HG03159 (cell line): Measurements from ENCODE around the gene EVA1C.
"Not testable (repeated sequence)": the region's sequence is repeated elsewhere in the genome, so short reads cannot be mapped to it uniquely, and the experiment has no call there.

ENCODE experiments used
- ATAC-seq: cut with Tn5 transposase; IDR thresholded peaks from one replicate; pipeline ENCODE4 v1.9.1; 2021; ENCODE audit warnings: mild to moderate bottlenecking, moderate library complexity; ENCODE audit not compliant: unreplicated experiment

Gene EVA1C

DNA sequence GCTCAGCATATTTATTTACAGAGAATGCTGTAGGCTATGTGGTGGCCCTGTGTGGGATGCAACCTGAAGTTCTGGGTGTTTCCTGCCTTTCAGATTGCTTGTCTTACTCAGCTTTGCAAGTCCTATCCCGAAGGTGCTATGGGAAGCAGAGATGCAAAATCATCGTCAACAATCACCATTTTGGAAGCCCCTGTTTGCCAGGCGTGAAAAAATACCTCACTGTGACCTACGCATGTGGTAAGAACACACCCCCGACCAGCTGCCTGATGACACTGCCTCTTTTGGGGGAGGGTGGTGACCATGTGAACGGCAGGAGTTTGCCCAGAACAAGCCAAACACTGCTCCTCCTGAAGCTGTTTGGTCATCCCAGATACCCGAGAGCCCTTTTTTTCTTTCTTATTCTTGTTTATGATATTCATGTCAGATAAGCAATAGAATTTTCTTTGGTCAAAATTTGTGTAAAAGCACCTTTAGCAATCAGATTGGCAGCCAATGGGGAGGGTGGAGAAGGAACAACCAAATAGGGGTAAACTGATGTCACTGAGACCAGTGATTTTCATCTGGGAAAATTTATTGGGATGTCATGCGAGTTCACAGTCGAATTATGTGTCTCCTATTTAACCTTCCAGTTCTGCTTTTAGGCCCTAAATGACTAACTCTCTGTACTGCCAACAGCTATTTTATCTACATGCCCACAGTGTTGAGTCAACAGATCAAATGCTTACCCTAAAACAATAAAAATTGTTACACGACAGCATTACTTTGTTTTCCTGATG lies 82.6 kb downstream of the EVA1C start:
- ATAC-seq: no peak

DNA sequence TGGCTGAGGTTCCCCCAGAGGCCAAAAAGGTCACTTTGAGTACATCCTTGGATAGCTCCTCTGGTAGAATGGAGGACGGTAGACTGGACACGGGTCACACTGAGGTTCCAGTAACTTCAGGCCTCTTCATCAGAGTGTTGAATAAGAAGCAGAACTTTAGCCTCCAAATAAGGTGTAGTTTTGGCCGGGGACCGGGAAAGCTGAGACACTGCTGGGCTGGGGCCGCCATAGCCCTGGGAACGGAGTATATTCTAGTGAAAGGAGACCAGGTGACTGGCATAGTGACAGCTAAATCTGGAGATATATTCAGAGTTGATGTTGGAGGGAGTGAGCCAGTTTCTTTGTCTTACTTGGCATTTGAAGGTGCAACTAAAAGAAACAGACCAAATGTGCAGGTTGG lies 84.1 kb downstream of the EVA1C start:
- ATAC-seq: no peak

DNA sequence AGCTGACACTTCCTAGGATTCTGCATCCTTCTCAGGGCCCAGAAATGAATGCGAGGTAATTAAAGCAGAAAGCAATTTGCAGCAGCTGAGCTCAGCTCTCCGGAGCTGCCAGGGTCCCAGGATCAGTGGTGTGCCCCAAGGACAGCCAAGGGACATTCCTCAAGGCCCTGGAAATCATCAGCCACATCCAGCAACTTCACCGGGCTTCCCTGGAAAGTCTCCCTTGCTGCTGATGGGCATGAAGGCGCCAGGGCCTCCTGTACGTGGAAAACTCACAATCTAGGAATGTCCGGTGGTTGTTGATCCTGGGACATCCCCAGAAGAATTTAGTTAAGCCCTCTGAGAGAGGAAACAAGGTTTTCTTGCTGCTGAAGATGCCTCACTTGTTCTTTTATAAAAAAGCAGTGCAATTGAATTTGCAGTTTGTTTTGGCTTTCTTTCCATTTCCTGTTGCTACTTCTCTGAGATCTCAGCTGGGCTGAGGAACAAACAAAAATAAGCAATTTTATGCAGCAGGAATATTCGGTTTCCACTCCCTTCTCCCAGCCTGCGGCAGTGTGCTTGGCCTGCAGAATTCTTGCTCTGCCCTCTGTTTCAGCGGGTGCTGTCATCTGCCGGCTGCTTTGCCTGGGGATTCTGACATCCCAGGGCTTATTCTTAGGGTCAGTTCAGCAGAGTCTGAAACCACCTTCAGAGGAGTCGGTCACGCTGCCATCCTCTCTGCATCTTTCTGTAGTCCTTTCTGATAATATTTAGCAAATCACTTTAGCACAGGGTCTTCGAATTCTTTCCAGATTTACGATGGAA lies 86.9 kb downstream of the EVA1C start:
- no peak for ATAC-seq

DNA sequence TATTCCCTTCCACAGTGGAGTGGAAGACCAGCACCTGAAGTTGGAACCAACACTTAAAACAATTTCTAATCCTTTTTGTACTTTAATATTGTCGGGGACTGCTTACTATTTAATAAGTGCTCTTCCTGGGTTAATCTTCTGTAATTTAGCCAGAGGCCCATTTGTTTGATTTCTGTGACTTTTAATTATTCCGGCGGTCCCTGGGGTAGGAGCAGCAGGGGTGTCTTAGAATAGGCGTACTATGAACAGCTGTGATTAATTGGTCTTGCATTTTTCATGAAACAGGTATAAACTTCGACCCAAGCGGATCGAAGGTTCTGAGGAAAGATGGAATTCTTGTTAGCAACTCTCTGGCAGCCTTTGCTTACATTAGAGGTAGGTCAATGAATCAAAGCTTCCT lies 91.1 kb downstream of the EVA1C start:
- ATAC-seq: not testable (repeated sequence)

DNA sequence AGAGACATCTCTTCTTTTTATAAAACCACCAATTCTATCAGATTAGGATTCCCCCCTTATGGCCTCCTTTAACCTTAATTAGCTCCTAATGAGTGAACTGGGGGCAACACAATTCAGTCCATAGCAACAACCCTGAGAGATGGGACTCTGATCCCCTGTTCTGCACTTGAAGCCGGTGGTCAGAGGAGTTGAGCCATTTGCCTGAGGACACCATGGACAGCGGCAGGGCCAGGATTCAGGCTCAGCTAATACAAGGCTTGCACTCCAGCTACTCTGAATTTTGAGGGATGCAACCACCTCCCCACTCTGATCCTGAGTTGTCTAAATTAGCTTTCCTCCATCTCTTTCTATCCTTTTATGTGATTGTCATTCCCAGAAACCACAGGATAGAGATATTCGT lies 93.3 kb downstream of the EVA1C start:
- ATAC-seq: not testable (repeated sequence)

DNA sequence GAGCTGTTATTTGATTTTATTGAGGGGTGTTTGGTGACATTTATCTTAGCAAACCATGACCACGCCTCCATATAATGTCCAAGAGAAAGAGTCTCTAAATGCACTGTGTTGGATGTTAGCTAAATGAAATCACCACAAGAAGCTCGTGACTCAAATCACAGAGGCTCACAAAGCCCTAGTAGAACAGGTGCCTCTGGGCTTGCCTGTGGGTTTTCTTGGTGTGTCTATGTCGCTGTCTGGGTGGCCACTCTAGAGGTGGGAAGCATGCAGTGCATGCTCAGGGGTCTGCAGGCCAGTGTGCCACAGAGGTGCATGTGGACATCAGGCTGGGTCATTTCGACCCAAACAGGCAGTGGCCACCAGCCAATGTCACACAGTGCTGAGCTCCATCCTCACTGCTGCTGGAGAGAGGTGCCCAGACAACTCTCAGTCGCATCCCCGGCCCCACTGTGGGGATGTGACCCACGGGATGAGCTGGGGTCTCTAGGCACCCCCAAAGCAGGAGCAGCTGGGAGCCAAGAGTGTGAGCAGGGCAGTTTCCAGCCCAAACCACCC lies 94.0 kb downstream of the EVA1C start:
- not testable (repeated sequence) for ATAC-seq

DNA sequence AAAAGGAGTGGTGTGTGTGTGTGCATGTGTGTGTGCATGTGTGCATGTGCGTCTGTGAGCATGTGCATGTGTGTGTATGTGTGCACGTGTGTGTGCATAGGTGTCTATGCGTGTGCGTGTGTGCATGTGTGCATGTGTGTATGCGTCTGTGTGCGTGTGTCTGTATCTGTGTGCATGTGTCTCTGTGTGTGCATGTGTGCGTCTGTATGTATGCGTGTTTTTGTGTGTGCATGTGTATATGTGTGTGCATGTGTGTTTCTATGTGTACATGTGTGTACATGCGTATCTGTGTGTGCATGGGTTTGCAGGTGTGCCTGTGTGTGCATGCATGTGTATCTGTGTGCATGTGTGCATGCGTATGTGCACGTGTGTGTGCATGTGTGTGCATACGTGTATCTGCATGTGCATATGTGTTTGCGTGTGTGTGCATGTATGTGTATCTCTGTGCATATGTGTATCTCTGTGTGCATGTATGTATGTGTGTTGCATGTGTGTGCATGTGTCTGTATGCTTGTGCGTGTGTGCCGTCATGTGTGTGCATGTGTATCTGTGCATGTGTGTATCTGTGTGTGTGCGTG lies 94.9 kb downstream of the EVA1C start:
- no peak for ATAC-seq

DNA sequence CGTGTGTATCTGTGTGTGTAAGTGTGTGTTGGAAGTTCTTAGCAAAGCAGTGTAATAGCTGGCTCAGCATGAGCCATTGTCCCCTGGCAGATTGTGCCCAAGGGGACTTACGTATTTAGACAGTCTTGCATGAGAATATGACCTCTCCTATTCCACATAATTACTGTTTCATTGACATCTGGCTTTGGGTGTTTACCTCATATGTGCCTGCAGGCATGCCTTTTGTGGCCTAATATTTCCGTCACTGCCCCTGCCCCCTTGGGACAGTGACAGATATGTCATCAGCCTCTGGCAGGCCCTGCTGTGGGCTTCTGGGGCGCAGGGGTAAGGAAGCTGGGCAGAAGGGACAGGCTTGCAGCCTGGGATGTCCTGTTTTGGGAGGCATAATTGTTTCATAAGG lies 95.5 kb downstream of the EVA1C start:
- not testable (repeated sequence) for ATAC-seq

DNA sequence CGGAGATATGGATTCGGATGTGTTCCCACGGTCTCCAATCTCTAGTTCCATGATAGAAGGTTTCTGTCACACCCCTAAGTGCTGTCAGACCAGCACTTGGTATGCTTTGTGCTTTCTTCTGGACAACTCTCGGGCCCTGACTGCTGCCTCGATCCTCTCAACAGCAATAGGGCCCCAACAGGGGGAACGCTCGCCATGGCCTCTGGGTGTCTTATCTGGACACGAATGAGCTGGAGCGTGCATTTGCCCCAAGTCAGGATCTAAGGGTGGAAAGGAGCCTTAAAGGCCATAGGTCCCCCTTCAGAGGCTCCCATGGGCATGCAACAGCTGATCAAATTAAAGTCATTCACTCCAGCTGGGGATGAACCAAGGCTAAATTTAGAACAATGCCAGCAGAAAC lies 96.1 kb downstream of the EVA1C start:
- ATAC-seq: no peak

DNA sequence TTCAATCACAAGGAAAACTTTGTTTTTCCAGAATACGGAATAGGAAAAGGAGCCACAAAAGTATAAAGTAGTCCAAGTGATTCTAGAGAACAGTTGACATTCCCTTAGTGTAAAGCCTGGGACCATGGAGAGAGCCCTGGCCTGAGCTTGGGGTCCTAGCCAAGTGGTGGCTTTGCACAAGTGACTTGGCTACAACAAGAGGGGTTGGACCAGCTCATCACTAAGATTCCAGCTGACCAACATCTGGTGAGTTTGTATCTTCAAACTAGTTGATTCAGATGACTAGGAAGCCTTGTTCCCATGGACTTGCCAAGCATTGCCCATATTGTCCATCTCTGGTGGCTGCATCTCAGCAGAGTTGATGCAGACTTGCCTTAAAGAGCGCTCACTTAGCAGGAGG lies 96.5 kb downstream of the EVA1C start:
- ATAC-seq: not testable (repeated sequence)

DNA sequence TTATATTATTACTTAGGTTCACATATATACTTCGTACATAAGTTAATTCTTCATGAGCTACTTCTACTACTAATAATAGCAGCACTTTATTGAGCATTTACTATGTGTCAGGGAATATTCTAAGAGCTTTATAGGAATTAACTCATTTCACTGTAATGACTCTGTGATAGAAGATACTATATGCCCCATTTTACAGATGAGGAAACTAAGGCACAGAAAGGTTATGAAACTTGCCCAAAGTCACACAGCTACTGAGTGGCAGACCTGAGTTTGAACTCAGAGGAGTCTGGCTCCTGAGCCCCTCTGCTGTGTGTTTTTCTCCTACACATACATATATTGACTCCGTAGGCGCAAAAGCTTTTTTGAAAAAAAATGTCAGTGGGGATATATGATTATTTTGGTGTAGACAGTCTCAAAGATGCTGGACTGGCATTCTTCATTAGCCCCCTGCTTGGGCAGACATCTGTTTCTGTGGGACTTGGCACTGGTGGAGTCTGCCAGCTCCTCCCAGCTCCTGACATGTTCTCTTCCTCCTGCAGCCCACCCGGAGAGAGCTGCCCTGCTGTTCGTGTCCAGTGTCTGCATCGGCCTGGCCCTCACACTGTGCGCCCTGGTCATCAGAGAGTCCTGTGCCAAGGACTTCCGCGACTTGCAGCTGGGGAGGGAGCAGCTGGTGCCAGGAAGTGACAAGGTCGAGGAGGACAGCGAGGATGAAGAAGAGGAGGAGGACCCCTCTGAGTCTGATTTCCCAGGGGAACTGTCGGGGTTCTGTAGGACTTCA lies 102.0 kb downstream of the EVA1C start:
- ATAC-seq: no peak

DNA sequence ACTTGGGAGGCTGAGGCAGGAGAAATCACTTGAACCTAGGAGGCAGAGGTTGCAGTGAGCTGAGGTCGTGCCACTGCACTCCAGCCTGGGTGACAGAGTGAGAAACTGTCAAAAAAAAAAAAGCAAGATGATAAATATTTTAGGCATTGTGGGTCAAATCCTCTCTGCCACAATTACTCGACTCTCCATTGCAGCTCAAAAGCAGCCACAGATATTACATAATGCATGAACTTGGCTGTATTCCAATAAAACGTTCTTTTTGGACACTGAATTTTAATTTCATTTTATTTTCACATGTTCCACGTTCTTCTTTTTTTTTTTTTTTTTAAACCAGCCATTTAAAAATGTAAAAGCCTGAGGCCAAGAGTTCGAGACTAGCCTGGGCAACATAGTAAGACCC lies 103.4 kb downstream of the EVA1C start:
- ATAC-seq: no peak

DNA sequence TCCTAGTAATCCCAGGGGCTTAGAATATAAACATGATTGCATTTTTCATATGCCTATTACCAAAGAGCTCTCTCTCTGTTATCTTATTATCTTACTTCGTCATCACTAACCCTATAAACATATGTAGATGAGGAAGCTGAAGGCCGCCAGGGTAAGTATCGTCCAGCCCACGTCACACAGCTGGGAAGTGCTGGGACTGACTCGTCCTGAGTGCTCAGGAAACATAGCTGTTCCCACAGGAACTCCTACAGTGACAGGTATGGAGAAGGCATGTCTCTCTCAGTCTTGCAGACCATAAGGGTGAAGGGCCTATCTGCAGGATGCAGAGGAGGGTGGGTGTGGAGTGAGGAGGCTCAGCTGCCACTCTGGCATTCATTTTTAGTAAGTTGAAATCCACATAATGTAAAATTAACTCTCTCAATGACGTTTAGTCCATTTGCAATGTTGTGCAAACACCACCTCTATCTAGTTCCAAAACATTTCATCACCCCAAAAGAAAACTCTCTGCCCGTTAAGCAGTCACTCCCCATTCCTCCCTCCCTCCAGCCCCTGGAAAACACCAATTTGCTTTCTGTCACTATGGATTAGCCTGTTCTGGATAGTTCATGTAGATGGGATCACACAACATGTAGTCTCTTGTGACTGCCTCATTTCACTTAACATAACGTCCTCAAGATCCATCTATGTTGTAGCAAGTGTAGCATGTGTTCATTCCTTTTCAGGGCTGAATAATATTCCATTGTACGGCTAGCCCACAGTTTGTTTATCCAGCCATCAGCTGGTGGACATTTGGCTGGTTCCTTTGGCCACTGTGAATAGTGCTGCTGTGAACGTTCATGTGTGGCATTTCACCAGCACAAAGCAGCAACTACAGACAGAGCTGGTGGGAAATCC lies 104.5 kb downstream of the EVA1C start:
- ATAC-seq: no peak

DNA sequence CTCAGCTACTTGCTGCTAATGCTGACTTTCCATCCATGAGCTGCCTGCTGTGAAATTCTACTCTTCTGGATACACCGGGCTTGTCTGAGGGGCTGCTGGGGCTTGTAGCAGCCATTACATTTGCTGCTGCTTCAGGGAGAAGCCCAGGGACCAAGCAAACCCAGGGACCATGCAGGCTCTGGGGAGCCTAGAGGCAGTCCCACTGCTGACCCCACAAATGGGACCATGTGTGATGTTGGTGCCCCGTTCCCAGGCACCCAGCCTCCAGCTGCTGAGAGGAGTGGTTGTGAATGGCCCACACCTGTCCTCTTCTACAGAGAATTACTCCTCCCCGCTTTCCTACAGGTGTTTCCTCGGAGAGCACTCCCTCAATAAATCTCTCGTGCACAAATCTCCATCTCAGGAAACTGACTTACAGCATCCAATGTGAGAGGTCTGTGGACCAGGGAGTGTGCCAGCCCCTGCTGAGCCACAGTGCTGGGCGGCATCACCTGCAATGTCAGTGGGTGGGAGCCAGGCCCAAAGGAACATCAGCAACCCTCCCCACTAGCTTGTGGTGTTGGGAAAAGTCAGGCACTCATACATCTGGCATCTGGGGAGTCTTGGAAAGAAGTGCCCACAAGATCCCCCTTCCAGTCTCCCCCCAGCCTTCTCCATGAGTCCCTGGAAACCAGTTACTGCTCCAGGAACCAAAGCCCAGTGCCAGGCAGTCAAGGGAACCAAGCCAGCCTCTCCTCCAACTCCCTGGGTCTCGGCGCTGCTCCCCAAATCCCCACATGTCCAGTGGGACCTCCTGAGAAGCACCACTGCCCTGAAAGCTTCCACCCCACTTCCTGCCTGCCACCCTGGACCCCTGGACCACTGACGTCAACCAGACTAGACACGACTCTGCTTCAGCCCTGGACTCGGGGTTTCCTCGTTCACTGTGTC lies 107.7 kb downstream of the EVA1C start:
- no peak for ATAC-seq

DNA sequence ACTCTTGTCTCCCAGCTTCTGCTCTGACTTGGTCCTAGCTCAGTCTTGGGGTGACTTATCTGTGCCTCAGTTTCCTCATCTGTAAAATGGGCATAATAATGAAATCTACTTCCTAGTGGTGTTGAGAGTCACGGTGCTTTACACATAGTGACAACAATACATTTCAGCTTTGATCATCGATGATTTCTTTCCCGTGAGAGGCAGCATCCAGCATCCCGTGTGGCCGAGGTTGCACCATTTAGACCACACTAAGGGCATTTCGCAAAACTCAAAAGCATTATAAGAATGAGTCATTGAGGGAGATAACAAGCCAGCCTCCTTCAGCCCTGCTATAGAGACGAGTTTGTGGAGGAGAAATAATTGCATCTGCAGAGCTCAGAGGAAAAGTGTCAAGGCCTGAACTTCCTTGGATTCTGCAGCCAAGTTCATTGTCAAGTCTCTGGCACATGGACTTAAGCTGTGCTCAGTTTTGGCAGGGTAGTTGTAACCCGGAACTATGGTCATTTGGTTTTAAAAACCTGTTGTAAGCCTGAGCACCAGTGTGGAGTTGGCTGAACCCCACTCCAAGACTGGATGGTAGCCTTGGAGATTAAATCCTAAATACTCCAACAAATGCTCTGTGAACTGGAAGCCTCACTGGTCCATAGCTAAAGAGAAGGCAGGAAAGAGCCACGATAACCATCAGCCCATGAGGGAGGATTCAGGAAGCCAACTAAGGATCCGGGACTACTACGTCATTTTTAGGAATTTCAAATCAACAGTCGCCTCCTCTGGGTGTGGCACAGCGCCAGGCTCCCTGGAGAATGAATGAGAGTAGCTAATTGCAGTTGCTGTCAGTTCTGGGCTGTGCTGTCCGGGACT lies 108.6 kb downstream of the EVA1C start:
- no peak for ATAC-seq

DNA sequence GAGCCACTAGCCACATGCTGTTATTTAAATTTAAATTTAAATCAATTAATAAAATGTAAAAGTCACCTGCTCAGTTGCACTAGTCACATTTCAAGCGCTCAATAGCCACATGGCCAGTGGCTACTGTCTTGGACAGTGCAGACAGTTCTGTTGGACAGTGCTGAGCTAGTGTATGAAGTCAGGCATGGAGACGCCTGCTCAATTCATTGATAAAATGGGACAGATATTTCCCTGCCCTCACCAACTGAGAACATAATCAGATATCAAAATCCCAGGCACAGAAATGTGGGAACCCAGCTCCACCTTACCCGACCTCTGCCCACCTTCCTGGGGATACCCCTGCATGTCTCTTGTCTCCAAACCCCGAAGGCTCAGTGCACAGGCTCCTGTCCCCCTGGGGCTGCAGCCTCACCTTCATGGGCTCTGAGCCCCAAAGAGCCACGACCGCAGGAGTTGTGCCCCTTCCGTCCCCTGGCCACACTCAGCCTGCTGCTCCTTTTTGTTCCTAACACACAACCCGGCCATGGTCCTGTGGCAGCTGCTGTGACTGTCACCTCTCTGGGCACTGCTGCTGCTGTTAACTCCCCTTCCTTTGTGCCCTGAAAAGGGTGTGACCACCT lies 109.3 kb downstream of the EVA1C start:
- no peak for ATAC-seq

DNA sequence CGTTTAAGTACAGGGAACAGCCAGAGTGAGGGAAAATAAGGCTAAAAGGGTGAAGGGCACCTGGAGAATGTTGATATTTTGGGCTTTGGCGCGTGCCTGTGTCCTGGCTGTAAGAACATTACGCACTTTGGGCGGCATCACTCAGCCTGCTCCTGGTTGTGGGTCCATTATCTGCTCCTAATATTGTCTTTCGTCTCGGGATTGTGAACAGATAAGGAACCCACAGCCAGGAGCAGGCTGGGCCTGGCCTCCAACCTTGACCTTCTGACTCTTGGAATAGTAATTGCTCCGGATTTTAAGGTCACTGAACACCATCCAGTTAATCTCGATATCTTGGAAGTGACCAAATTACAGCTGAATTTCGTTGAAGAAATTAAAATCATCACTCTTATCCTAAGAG lies 111.0 kb downstream of the EVA1C start:
- ATAC-seq: no peak
